ENCODE results near the gene PET117.

DNA sequence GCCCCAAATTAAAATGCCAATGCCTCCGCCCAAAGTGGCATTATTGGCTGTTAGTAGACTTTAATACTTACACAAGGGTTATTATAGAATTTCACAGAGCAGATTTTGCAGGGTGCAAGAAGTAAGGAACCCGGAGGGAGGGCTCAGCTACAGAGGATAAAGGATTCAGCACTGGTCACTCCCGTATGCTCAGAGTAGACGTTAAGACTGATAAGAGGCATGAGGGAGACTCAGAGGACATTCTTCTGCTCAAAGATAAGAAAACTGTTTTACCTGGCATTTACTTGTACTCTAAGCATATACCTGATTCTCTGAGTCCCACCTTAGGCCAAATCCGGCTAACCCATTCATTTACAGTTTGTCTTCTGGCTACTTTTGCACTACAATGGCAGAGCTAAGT lies 43.5 kb upstream of the PET117 start:
- TF ChIP-seq, protein P1, sequence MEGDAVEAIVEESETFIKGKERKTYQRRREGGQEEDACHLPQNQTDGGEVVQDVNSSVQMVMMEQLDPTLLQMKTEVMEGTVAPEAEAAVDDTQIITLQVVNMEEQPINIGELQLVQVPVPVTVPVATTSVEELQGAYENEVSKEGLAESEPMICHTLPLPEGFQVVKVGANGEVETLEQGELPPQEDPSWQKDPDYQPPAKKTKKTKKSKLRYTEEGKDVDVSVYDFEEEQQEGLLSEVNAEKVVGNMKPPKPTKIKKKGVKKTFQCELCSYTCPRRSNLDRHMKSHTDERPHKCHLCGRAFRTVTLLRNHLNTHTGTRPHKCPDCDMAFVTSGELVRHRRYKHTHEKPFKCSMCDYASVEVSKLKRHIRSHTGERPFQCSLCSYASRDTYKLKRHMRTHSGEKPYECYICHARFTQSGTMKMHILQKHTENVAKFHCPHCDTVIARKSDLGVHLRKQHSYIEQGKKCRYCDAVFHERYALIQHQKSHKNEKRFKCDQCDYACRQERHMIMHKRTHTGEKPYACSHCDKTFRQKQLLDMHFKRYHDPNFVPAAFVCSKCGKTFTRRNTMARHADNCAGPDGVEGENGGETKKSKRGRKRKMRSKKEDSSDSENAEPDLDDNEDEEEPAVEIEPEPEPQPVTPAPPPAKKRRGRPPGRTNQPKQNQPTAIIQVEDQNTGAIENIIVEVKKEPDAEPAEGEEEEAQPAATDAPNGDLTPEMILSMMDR (conservative IDR thresholded peaks at IDR 0.05) = no peak
- TF ChIP-seq EZH2 (IDR thresholded peaks at IDR 0.05; ENCODE audit: low read depth) = no peak

Data from PC-9 (cell line).